K562 (cell line): Measurements from ENCODE around the gene AP1S3. TPM values are rescaled to one million over a fixed set of nuclear protein-coding genes. Genes with fewer than 3 reads are reported as not detected.

Experiments
- CAMTA2 ChIP-seq: fragments of 250-450 bp; sonication (Bioruptor Pico); conservative IDR thresholded peaks from 2 replicates; pipeline ENCODE4 v1.5.1; 2022
- CSDE1 ChIP-seq, 2 experiments: fragments of 450-650 bp; IDR thresholded peaks; 2 replicates each; pipeline ENCODE4 v1.6.1; 2016; ENCODE audit warnings: mild to moderate bottlenecking in 1 of 2
- E2F5 ChIP-seq: sonication (generic); formaldehyde crosslinking; IDR thresholded peaks from 2 replicates; pipeline ENCODE4 v1.8.0; 2022; ENCODE audit warnings: mild to moderate bottlenecking, missing genetic modification reagents
- KLF6 ChIP-seq: fragments of 250-450 bp; sonication (Bioruptor Pico); IDR thresholded peaks from 2 replicates; pipeline ENCODE4 v1.4.0; 2020; ENCODE audit warnings: mild to moderate bottlenecking, moderate library complexity, borderline replicate concordance
- NCOR1 ChIP-seq: fragments of 450-650 bp; IDR thresholded peaks from 2 replicates; pipeline ENCODE4 v1.6.1; 2016; ENCODE audit warnings: mild to moderate bottlenecking, moderate library complexity
- NEUROD1 ChIP-seq: fragments of 150-350 bp; IDR thresholded peaks from 2 replicates; pipeline ENCODE4 v1.6.1; 2014; ENCODE audit warnings: borderline replicate concordance, low read length, low read depth; ENCODE audit not compliant: partially characterized antibody
- POLR2A ChIP-seq: fragments of 450-650 bp; conservative IDR thresholded peaks from 2 replicates; pipeline ENCODE4 v1.6.1; 2016
- RERE ChIP-seq: sonication (generic); formaldehyde crosslinking; IDR thresholded peaks from 2 replicates; pipeline ENCODE4 v1.8.0; 2023; ENCODE audit warnings: missing genetic modification reagents, mild to moderate bottlenecking, borderline replicate concordance
- RHOXF2B ChIP-seq: fragments of 250-450 bp; sonication (Bioruptor Pico); conservative IDR thresholded peaks from 2 replicates; pipeline ENCODE4 v1.5.1; 2021
- SMAD2 ChIP-seq: fragments of 150-350 bp; IDR thresholded peaks from 2 replicates; pipeline ENCODE4 v1.6.1; 2014; ENCODE audit warnings: low read depth, mild to moderate bottlenecking, low read length
- TEAD2 ChIP-seq: fragments of 450-650 bp; IDR thresholded peaks from 2 replicates; pipeline ENCODE4 v1.6.1; 2016; ENCODE audit warnings: missing genetic modification characterization, control low read depth, missing compliant biosample characterization
- TEAD4 ChIP-seq, 2 experiments: sonication (generic) in 1 of 2; formaldehyde crosslinking in 1 of 2; IDR thresholded peaks; 2 replicates each; pipeline versions ENCODE4 v1.6.1 to v1.8.0; 2012 to 2022; ENCODE audit warnings: borderline replicate concordance in 1 of 2, inconsistent platforms in 1 of 2, low read length in 1 of 2, mild to moderate bottlenecking in 1 of 2, missing genetic modification reagents in 1 of 2
- ZNF175 ChIP-seq: fragments of 200-800 bp; sonication (Bioruptor generic); IDR thresholded peaks from 2 replicates; pipeline ENCODE4 v1.6.1; 2016; ENCODE audit warnings: low read depth, mild to moderate bottlenecking, missing genetic modification characterization, missing compliant biosample characterization
- ZNF589 ChIP-seq: fragments of 200-800 bp; sonication (Bioruptor generic); IDR thresholded peaks from 2 replicates; pipeline ENCODE4 v1.6.1; 2016; ENCODE audit warnings: low read depth, missing genetic modification characterization, missing compliant biosample characterization
- ZNF592 ChIP-seq: fragments of 450-650 bp; IDR thresholded peaks from 2 replicates; pipeline ENCODE4 v1.6.1; 2017; ENCODE audit warnings: antibody characterized with exemption, mild to moderate bottlenecking
- ZNF655 ChIP-seq: fragments of 250-450 bp; sonication (Bioruptor Pico); IDR thresholded peaks from 2 replicates; pipeline ENCODE4 v1.5.0; 2021
- ZSCAN29 ChIP-seq: fragments of 450-650 bp; IDR thresholded peaks from 2 replicates; pipeline ENCODE4 v1.6.1; 2017
- polyA plus RNA-seq, 8 experiments: library from polyadenylated mRNA; depleted of rRNA in 4 of 8; stranded (reverse) in 5 of 8; unstranded in 3 of 8; fragments of >200 nt; fragmentation: Nextera tagmentation in 2 of 8; fragmentation: Illumina TruSeq in 1 of 8; extraction: Ambion mirVana in 2 of 8; extraction: Trizol in 1 of 8; gene quantifications; 2 replicates each; pipeline versions ENCODE4 v1.2.1 to v1.2.3, GENCODE V29; 2011 to 2014; ENCODE audit warnings: inconsistent platforms in 1 of 8, missing spikeins in 1 of 8
- total RNA-seq, 7 experiments: library from RNA; depleted of rRNA in 6 of 7; stranded (reverse); fragments of >200 nt in 6 of 7; fragmentation: Illumina TruSeq in 2 of 7; extraction: Trizol in 2 of 7; gene quantifications; 2 replicates each; pipeline versions ENCODE4 v1.2.1 to v1.2.3, GENCODE V29; 2011 to 2021; ENCODE audit warnings: low replicate concordance in 1 of 7

The AP1S3 gene
- total and polyA plus RNA-seq, 9 of the 15 experiments (the other 6 are each of a cell fraction or from before 2014, with no cell fraction given), result 0.50 to 3.8 (median 2.1) TPM

GRCh38 chr2:223723954-223724411 is 113.4 kb downstream of the AP1S3 start (continued):
- TF ChIP-seq ZNF592 (peak; percentile 90), KLF6 (CRISPR knock-in tag) (no peak; the same call in 1 of the 2 replicates), CSDE1 (IDR thresholded peaks at IDR 0.05) (no peak), NEUROD1 (no peak), ZNF655 (CRISPR knock-in tag) (no peak), NCOR1 (no peak), ZNF175 (CRISPR knock-in tag) (peak; percentile 46; the same call in 1 of the 2 replicates), ZNF589 (no peak), SMAD2 (no peak), TEAD4 (IDR thresholded peaks at IDR 0.05; ENCODE audit: low read length) (peak; percentile 20; the same call in 1 of the 2 replicates), TEAD4 (CRISPR knock-in tag; IDR thresholded peaks at IDR 0.05; ENCODE audit: borderline replicate concordance) (no peak), TEAD2 (tag) (no peak), RHOXF2B (CRISPR knock-in tag) (no peak), CAMTA2 (no peak), RERE (no peak), E2F5 (CRISPR knock-in tag) (no peak), ZSCAN29 (no peak), POLR2A (peak; percentile 98)
